DOHH2 (cell line): ENCODE data around the gene ZBTB8A.
"Not testable (repeated sequence)": the region's sequence is repeated elsewhere in the genome, so short reads cannot be mapped to it uniquely, and the experiment has no call there.

ENCODE experiments used
- H3F3A ChIP-seq: fragments of 200-600 bp; sonication (generic), shearing (Covaris generic); 2 replicates; pipeline ENCODE4 v1.6.0; 2016; ENCODE audit warnings: antibody characterized with exemption, mild to moderate bottlenecking; ENCODE audit not compliant: control insufficient read depth, insufficient read depth
- H3K27ac ChIP-seq: fragments of 200-600 bp; sonication (generic); 2 replicates; pipeline ENCODE4 v1.5.1; 2014; ENCODE audit warnings: low read depth, mild to moderate bottlenecking, low read length, moderate library complexity
- H3K27me3 ChIP-seq: fragments of 200-600 bp; sonication (generic); 2 replicates; pipeline ENCODE4 v1.6.1; 2014; ENCODE audit warnings: mild to moderate bottlenecking, low read length, mixed read lengths; ENCODE audit not compliant: control insufficient read depth
- H3K36me3 ChIP-seq: fragments of 200-600 bp; sonication (generic); 2 replicates; pipeline ENCODE4 v1.6.1; 2014; ENCODE audit warnings: mild to moderate bottlenecking, low read length, moderate library complexity, mixed read lengths; ENCODE audit not compliant: control insufficient read depth
- H3K4me1 ChIP-seq: fragments of 200-600 bp; sonication (generic); 2 replicates; pipeline ENCODE4 v1.6.1; 2014; ENCODE audit warnings: mild to moderate bottlenecking, low read length, mixed read lengths; ENCODE audit not compliant: control insufficient read depth
- H3K4me2 ChIP-seq: fragments of 200-600 bp; sonication (generic); 2 replicates; pipeline ENCODE4 v1.6.0; 2014; ENCODE audit warnings: mild to moderate bottlenecking, low read length, moderate library complexity
- H3K4me3 ChIP-seq: fragments of 200-600 bp; sonication (generic); 2 replicates; pipeline ENCODE4 v1.5.1; 2014; ENCODE audit warnings: mild to moderate bottlenecking, low read length, mixed read lengths
- H3K79me2 ChIP-seq: fragments of 200-600 bp; sonication (generic); 2 replicates; pipeline ENCODE4 v1.6.1; 2014; ENCODE audit warnings: mild to moderate bottlenecking, low read length, mixed read lengths; ENCODE audit not compliant: control insufficient read depth
- H3K9me2 ChIP-seq: fragments of 200-600 bp; sonication (generic); replicated peaks from 2 replicates; pipeline ENCODE4 v1.6.1; 2014; ENCODE audit warnings: mild to moderate bottlenecking, low read length, mixed read lengths; ENCODE audit not compliant: control insufficient read depth
- H3K9me3 ChIP-seq: fragments of 200-600 bp; sonication (generic); 2 replicates; pipeline ENCODE4 v1.6.1; 2014; ENCODE audit warnings: antibody characterized with exemption, low read length, mixed read lengths; ENCODE audit not compliant: control insufficient read depth, insufficient read depth
- H4K20me1 ChIP-seq: fragments of 200-600 bp; sonication (generic); 2 replicates; pipeline ENCODE4 v1.6.0; 2014; ENCODE audit warnings: low read depth, mild to moderate bottlenecking, antibody characterized with exemption, low read length, moderate library complexity; ENCODE audit not compliant: control insufficient read depth, insufficient read depth
- CTCF ChIP-seq: fragments of 200-600 bp; sonication (generic); IDR thresholded peaks from one replicate; pipeline ENCODE4 v1.5.1; 2014; ENCODE audit warnings: antibody characterized with exemption, mild to moderate bottlenecking, low read depth, low read length; ENCODE audit not compliant: poor library complexity, severe bottlenecking
- EZH2phosphoT487 ChIP-seq: fragments of 200-600 bp; sonication (generic); IDR thresholded peaks from 2 replicates; pipeline ENCODE4 v1.6.1; 2017; ENCODE audit warnings: borderline replicate concordance, mild to moderate bottlenecking, antibody characterized with exemption, low read length, moderate library complexity, mixed read lengths

ZBTB8A gene

GRCh38 chr1:32635508-32636277 is 96.5 kb downstream of the ZBTB8A start:
- Histone ChIP-seq H3F3A (0 out of 2 replicates have a peak, but pooled peaks cover 4% of the 10 kb centered on the region), H4K20me1 (0 out of 2 replicates have a peak, but pooled peaks cover 4% of the 10 kb centered on the region), H3K9me3 (no peaks in the 10 kb centered on the region), H3K79me2 (peaks cover 88% of the 10 kb centered on the region), H3K4me2 (no peak overlapping the region), H3K36me3 (peaks cover 54% of the 10 kb centered on the region), H3K27me3 (no peaks in the 10 kb centered on the region), H3K4me3 (no peak overlapping the region), H3K9me2 (no peaks in the 10 kb centered on the region), H3K27ac (no peak overlapping the region), H3K4me1 (no peaks in the 10 kb centered on the region)
- TF ChIP-seq CTCF (no peak), EZH2phosphoT487 (no peak)

- TF ChIP-seq EZH2phosphoT487 = no peak
- no peak for TF ChIP-seq CTCF
- no peak overlapping the region for H3K27ac ChIP-seq
- H3K79me2 ChIP-seq = peaks cover 97% of the 10 kb centered on the region
- H3K4me3 ChIP-seq = no peak overlapping the region
- no peaks in the 10 kb centered on the region for H3K4me1 ChIP-seq
- H3K4me2 ChIP-seq = no peak overlapping the region
- H3K36me3 ChIP-seq = peaks cover 48% of the 10 kb centered on the region
- 0 out of 2 replicates have a peak, but pooled peaks cover 4% of the 10 kb centered on the region for H4K20me1 ChIP-seq
- H3K27me3 ChIP-seq = no peaks in the 10 kb centered on the region
- H3K9me3 ChIP-seq = no peaks in the 10 kb centered on the region
- H3K9me2 ChIP-seq = no peaks in the 10 kb centered on the region
- no peaks in the 10 kb centered on the region for H3F3A ChIP-seq
Observed at GRCh38 chr1:32636914-32637645, 97.9 kb downstream of the ZBTB8A start.

GRCh38 chr1:32639489-32640075 is 100.4 kb downstream of the ZBTB8A start:
- Histone ChIP-seq H3K27me3 (no peaks in the 10 kb centered on the region), H3K4me2 (no peak overlapping the region), H4K20me1 (0 out of 2 replicates have a peak, but pooled peaks cover 4% of the 10 kb centered on the region), H3F3A (no peaks in the 10 kb centered on the region), H3K9me2 (no peaks in the 10 kb centered on the region), H3K36me3 (peaks cover 27% of the 10 kb centered on the region), H3K27ac (no peak overlapping the region), H3K79me2 (peaks cover 100% of the 10 kb centered on the region), H3K4me3 (no peak overlapping the region), H3K9me3 (no peaks in the 10 kb centered on the region), H3K4me1 (no peaks in the 10 kb centered on the region)
- TF ChIP-seq EZH2phosphoT487 = no peak
- TF ChIP-seq CTCF = no peak

GRCh38 chr1:32642292-32642827 is 103.1 kb downstream of the ZBTB8A start:
- not testable (repeated sequence) for H3K4me2 ChIP-seq
- peaks cover 100% of the 10 kb centered on the region for H3K79me2 ChIP-seq

More at GRCh38 chr1:32642292-32642827, 103.1 kb downstream of the ZBTB8A start:
- not testable (repeated sequence) for H3K27ac ChIP-seq, H3K9me3 ChIP-seq, H3K9me2 ChIP-seq, H3K27me3 ChIP-seq, H4K20me1 ChIP-seq, H3F3A ChIP-seq, H3K4me3 ChIP-seq
- peaks cover 17% of the 10 kb centered on the region for H3K4me1 ChIP-seq
- peaks cover 34% of the 10 kb centered on the region for H3K36me3 ChIP-seq
